Loucy (cell line): Measurements from ENCODE around the gene ZNF606.

Experiments
- H2AFZ ChIP-seq: fragments of 200-600 bp; sonication (generic); 2 replicates; pipeline ENCODE4 v1.6.0; 2016; ENCODE audit warnings: antibody characterized with exemption, mild to moderate bottlenecking, low read length, moderate library complexity
- H3F3A ChIP-seq: fragments of 200-600 bp; 2 replicates; pipeline ENCODE4 v1.6.0; 2016; ENCODE audit warnings: antibody characterized with exemption, low read depth, mild to moderate bottlenecking
- H3K27me3 ChIP-seq: fragments of 200-600 bp; sonication (generic); 2 replicates; pipeline ENCODE4 v1.6.1; 2014; ENCODE audit warnings: low read length, mild to moderate bottlenecking; ENCODE audit not compliant: insufficient read depth, poor library complexity, severe bottlenecking
- H3K36me3 ChIP-seq: fragments of 200-600 bp; sonication (generic); 2 replicates; pipeline ENCODE4 v1.6.1; 2016; ENCODE audit warnings: low read length; ENCODE audit not compliant: insufficient read depth
- H3K4me1 ChIP-seq: fragments of 200-600 bp; sonication (generic); 2 replicates; pipeline ENCODE4 v1.5.1; 2014; ENCODE audit warnings: low read length, mild to moderate bottlenecking; ENCODE audit not compliant: insufficient read depth, poor library complexity, severe bottlenecking
- H3K4me2 ChIP-seq: fragments of 200-600 bp; sonication (generic); 2 replicates; pipeline ENCODE4 v1.6.0; 2014; ENCODE audit warnings: antibody characterized with exemption, low read length, low read depth, mild to moderate bottlenecking; ENCODE audit not compliant: poor library complexity, severe bottlenecking
- H3K4me3 ChIP-seq: fragments of 200-600 bp; sonication (generic); 2 replicates; pipeline ENCODE4 v1.5.1; 2014; ENCODE audit warnings: low read length, mild to moderate bottlenecking, mixed read lengths; ENCODE audit not compliant: poor library complexity, severe bottlenecking
- H3K79me2 ChIP-seq: fragments of 200-600 bp; sonication (generic); 2 replicates; pipeline ENCODE4 v1.6.1; 2014; ENCODE audit warnings: low read length; ENCODE audit not compliant: insufficient read depth
- H3K9ac ChIP-seq: fragments of 200-600 bp; sonication (generic); 2 replicates; pipeline ENCODE4 v1.6.0; 2014; ENCODE audit warnings: mild to moderate bottlenecking, low read depth, low read length, moderate library complexity; ENCODE audit not compliant: poor library complexity, severe bottlenecking
- H3K9me2 ChIP-seq: fragments of 200-600 bp; sonication (generic); replicated peaks from 2 replicates; pipeline ENCODE4 v1.6.1; 2016; ENCODE audit warnings: low read depth, low read length, mixed read lengths
- H3K9me3 ChIP-seq: fragments of 200-600 bp; sonication (generic); 2 replicates; pipeline ENCODE4 v1.6.1; 2014; ENCODE audit warnings: mild to moderate bottlenecking, antibody characterized with exemption, low read length, low read depth; ENCODE audit not compliant: insufficient read depth
- H4K20me1 ChIP-seq: fragments of 200-600 bp; sonication (generic); 2 replicates; pipeline ENCODE4 v1.6.0; 2014; ENCODE audit warnings: antibody characterized with exemption, low read length, mild to moderate bottlenecking; ENCODE audit not compliant: insufficient read depth, poor library complexity, severe bottlenecking
- EZH2phosphoT487 ChIP-seq: fragments of 200-600 bp; IDR thresholded peaks from 2 replicates; pipeline ENCODE4 v1.6.1; 2018; ENCODE audit warnings: antibody characterized with exemption, mild to moderate bottlenecking, moderate library complexity, borderline replicate concordance
- TF ChIP-seq, protein P1 (sequence below): fragments of 200-600 bp; sonication (generic); conservative IDR thresholded peaks from 2 replicates; pipeline ENCODE4 v1.5.1; 2014; ENCODE audit warnings: mild to moderate bottlenecking, antibody characterized with exemption, low read length

ZNF606 gene

DNA sequence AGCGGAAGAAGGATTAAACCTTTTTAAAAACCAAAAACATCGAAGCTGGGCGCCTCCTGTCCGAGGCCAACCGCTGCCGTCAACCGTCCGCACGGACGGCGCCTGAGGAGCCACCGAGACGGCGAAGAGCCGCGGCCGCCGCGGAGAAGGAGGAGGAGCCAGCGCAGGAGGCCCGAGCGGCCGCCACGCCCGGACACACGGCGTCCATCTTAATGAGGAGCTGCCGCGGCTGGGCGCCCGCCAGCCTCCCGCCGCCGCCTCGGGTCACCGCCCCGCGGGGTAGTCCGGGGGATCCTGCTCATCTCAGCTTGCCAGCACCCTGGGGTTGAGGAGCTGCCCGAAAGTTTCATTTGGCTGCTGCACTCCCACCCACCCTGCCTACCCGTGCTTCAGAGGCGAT lies 41.8 kb upstream of the ZNF606 start:
- no peaks in the 10 kb centered on the region for H3F3A ChIP-seq
- H3K4me2 ChIP-seq = no peak overlapping the region
- no peak overlapping the region for H3K9ac ChIP-seq
- peaks cover 23% of the 10 kb centered on the region; the same call in 1 of the 2 replicates for H3K9me3 ChIP-seq
- H3K27me3 ChIP-seq = no peaks in the 10 kb centered on the region
- no peak overlapping the region for H3K4me3 ChIP-seq
- H4K20me1 ChIP-seq = no peaks in the 10 kb centered on the region
- no peaks in the 10 kb centered on the region for H3K36me3 ChIP-seq
- TF ChIP-seq EZH2phosphoT487 = no peak
- TF ChIP-seq, protein P1, sequence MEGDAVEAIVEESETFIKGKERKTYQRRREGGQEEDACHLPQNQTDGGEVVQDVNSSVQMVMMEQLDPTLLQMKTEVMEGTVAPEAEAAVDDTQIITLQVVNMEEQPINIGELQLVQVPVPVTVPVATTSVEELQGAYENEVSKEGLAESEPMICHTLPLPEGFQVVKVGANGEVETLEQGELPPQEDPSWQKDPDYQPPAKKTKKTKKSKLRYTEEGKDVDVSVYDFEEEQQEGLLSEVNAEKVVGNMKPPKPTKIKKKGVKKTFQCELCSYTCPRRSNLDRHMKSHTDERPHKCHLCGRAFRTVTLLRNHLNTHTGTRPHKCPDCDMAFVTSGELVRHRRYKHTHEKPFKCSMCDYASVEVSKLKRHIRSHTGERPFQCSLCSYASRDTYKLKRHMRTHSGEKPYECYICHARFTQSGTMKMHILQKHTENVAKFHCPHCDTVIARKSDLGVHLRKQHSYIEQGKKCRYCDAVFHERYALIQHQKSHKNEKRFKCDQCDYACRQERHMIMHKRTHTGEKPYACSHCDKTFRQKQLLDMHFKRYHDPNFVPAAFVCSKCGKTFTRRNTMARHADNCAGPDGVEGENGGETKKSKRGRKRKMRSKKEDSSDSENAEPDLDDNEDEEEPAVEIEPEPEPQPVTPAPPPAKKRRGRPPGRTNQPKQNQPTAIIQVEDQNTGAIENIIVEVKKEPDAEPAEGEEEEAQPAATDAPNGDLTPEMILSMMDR = no peak
- H2AFZ ChIP-seq = no peak overlapping the region
- H3K4me1 ChIP-seq = no peaks in the 10 kb centered on the region
- H3K79me2 ChIP-seq = no peaks in the 10 kb centered on the region
- no peaks in the 10 kb centered on the region for H3K9me2 ChIP-seq

DNA sequence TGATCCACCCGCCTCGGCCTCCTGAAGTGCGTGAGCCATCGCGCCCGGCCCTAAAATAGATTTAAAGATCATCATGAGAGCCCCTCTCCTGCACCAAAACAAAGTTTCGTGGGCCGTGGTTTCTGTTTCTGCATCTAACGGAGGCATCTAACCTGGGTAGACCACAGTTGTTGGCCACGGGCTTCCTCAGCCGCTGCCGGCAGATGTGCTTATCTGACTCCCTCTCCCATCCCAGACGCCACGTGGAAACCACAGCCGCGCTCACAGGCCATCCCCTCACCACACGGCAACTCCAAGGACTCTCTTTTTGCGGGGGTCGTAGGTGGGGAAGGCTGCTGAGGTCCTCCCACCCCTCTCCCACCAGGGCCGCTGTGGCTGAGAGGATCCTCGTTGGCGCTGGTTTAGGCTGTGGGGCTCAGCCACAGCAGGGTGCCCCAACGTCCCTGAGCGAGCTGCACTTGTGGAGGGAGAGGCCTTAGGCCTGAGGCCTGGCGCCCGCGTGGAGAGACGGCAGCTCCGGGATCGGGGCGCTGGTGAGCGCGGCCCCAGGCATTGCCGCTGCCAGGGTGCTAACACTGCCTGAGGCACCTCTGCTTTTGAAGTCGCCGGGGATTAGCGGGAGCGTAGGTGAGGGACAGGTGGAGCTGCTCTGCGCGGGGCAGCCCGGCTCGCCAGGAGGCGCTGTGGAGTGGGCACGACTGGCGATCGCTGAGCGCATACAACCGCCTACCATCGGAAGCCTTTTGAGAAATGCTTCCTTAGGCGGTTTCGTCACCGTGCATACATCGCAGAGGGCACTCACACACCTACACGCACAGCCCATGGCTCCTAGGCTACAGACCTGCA lies 40.1 kb upstream of the ZNF606 start:
- Histone ChIP-seq H3K4me1 (no peaks in the 10 kb centered on the region), H3K4me2 (no peak overlapping the region), H3K36me3 (no peaks in the 10 kb centered on the region), H3K9me3 (peaks cover 29% of the 10 kb centered on the region; the same call in 1 of the 2 replicates), H3K79me2 (no peaks in the 10 kb centered on the region), H3K9me2 (no peaks in the 10 kb centered on the region), H3F3A (no peaks in the 10 kb centered on the region), H3K27me3 (no peaks in the 10 kb centered on the region), H3K4me3 (no peak overlapping the region), H2AFZ (no peak overlapping the region), H4K20me1 (no peaks in the 10 kb centered on the region), H3K9ac (no peak overlapping the region)
- TF ChIP-seq, protein P1 = no peak
- no peak for TF ChIP-seq EZH2phosphoT487

DNA sequence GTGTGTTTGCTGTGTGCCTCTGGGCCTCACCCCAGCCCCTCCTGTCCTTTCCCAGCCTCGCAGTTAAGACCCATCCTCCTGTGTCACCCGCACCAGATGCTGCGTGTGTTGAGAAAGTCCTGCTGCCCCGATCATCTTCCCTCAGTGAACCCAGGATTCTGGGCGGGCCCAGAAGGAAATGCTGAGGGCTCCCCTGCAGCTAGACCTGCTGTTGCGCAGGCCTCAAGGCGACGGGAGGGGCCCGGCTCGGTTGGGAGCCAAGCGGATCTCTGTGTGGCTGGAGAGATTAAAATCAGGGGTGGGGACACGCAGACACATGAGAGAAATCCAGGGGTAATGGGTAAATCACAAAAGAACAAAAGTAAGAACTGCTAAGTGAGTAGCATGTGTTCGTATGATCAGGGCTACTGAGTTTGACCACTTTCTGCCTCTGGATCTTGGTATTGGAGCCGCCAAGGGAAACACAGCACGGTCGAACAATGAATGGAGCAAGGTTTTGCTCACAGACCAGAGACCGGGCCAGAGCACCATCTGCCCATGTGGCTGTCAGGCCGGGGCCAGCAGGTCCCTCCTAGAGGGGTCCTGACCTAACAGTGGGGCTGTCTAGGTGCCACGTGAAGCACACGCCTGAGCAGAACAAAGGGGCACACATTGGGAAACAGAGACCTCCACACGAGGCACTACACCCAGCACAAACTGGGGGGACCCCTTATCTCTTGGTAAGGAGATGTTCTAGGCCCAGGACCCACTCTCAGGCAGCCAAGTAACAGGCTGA lies 38.3 kb upstream of the ZNF606 start:
- H3K79me2 ChIP-seq = no peaks in the 10 kb centered on the region
- H3K4me3 ChIP-seq = no peak overlapping the region
- peaks cover 29% of the 10 kb centered on the region; the same call in 1 of the 2 replicates for H3K9me3 ChIP-seq
- H3K4me1 ChIP-seq = no peaks in the 10 kb centered on the region
- no peak overlapping the region for H3K4me2 ChIP-seq
- H2AFZ ChIP-seq = no peak overlapping the region
- no peak overlapping the region for H3K9ac ChIP-seq
- H4K20me1 ChIP-seq = no peaks in the 10 kb centered on the region
- H3K9me2 ChIP-seq = no peaks in the 10 kb centered on the region
- no peaks in the 10 kb centered on the region for H3F3A ChIP-seq
- no peaks in the 10 kb centered on the region for H3K36me3 ChIP-seq
- H3K27me3 ChIP-seq = no peaks in the 10 kb centered on the region
- TF ChIP-seq, protein P1 = no peak
- no peak for TF ChIP-seq EZH2phosphoT487
